HCT116 (cell line): Measurements from ENCODE around the gene SEMA4A.

Experiments used
- CBX3 ChIP-seq: IDR thresholded peaks from 2 replicates; pipeline ENCODE4 v1.6.1; 2012; ENCODE audit warnings: low read depth
- EZH2 ChIP-seq: fragments of 200-600 bp; sonication (generic); IDR thresholded peaks from 2 replicates; pipeline ENCODE4 v1.6.1; 2017; ENCODE audit warnings: antibody characterized with exemption, mixed run types
- EZH2phosphoT487 ChIP-seq: fragments of 200-600 bp; IDR thresholded peaks from 2 replicates; pipeline ENCODE4 v1.6.1; 2018; ENCODE audit warnings: antibody characterized with exemption, borderline replicate concordance
- POLR2A ChIP-seq: IDR thresholded peaks from 2 replicates; pipeline ENCODE4 v1.7.0; 2011; ENCODE audit warnings: borderline replicate concordance; ENCODE audit not compliant: insufficient read depth, insufficient read length; ENCODE audit errors: extremely low read depth
- POLR2AphosphoS5 ChIP-seq: IDR thresholded peaks from 2 replicates; pipeline ENCODE4 v1.6.1; 2011; ENCODE audit warnings: mild to moderate bottlenecking, low read depth, low read length, moderate library complexity
- YY1 ChIP-seq: IDR thresholded peaks from 2 replicates; pipeline ENCODE4 v1.6.1; 2011; ENCODE audit warnings: low read length, low read depth, moderate library complexity, mild to moderate bottlenecking; ENCODE audit not compliant: insufficient replicate concordance; ENCODE audit errors: extremely low read depth
- ZFX ChIP-seq: fragments of 450-650 bp; IDR thresholded peaks from 2 replicates; pipeline ENCODE4 v1.6.1; 2017
- ZNF274 ChIP-seq: fragments of 200-500 bp; sonication (Bioruptor generic); IDR thresholded peaks from 2 replicates; pipeline ENCODE4 v1.6.1; 2014; ENCODE audit warnings: mild to moderate bottlenecking, low read depth, low read length, inconsistent platforms
- TF ChIP-seq, protein P1 (sequence below), 3 experiments: fragments of 200-600 bp in 1 of 3; sonication (generic) in 1 of 3; IDR thresholded peaks in 2 of 3; conservative IDR thresholded peaks in 1 of 3; 2 replicates each; pipeline ENCODE4 v1.5.1; 2012 to 2017; ENCODE audit warnings: low read depth in 2 of 3, low read length in 2 of 3, antibody characterized with exemption in 1 of 3, borderline replicate concordance in 1 of 3, control low read depth in 1 of 3, mild to moderate bottlenecking in 1 of 3, mixed read lengths in 1 of 3, mixed run types in 1 of 3, moderate library complexity in 1 of 3; ENCODE audit not compliant: insufficient read depth in 1 of 3
- TF ChIP-seq, protein P2 (sequence below): IDR thresholded peaks from 2 replicates; pipeline ENCODE4 v1.6.1; 2012

DNA sequence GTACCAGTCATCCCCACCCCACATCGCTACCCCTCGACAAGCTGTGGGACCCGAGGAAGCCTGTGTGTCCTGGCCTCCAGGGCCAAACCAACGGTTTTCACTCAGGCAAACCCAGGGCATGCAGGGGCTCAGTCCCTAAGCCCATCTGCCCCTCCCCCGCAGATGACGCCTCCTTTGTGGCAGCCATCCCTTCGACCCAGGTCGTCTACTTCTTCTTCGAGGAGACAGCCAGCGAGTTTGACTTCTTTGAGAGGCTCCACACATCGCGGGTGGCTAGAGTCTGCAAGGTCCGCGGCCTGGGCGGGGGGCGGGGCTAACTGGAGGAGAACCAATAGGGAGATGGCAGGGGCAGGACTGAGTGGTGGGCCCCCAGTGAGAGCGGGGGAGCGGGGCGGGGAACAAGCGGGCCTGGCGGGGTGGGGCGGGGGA lies 7.4 kb downstream of the SEMA4A start:
- TF ChIP-seq YY1, result no peak
- no peak for TF ChIP-seq EZH2phosphoT487
- no peak for TF ChIP-seq POLR2AphosphoS5
- TF ChIP-seq, protein P1, sequence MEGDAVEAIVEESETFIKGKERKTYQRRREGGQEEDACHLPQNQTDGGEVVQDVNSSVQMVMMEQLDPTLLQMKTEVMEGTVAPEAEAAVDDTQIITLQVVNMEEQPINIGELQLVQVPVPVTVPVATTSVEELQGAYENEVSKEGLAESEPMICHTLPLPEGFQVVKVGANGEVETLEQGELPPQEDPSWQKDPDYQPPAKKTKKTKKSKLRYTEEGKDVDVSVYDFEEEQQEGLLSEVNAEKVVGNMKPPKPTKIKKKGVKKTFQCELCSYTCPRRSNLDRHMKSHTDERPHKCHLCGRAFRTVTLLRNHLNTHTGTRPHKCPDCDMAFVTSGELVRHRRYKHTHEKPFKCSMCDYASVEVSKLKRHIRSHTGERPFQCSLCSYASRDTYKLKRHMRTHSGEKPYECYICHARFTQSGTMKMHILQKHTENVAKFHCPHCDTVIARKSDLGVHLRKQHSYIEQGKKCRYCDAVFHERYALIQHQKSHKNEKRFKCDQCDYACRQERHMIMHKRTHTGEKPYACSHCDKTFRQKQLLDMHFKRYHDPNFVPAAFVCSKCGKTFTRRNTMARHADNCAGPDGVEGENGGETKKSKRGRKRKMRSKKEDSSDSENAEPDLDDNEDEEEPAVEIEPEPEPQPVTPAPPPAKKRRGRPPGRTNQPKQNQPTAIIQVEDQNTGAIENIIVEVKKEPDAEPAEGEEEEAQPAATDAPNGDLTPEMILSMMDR (IDR thresholded peaks at IDR 0.05 in 2 of 3, conservative IDR thresholded peaks at IDR 0.05 in 1 of 3; ENCODE audit: borderline replicate concordance in 1 of 3, insufficient read depth in 1 of 3, low read depth in 2 of 3, low read length in 2 of 3), result no peak
- no peak for TF ChIP-seq CBX3
- no peak for TF ChIP-seq EZH2
- TF ChIP-seq, protein P2, sequence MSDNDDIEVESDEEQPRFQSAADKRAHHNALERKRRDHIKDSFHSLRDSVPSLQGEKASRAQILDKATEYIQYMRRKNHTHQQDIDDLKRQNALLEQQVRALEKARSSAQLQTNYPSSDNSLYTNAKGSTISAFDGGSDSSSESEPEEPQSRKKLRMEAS, result no peak
- TF ChIP-seq POLR2A, result no peak
- no peak for TF ChIP-seq ZNF274
- TF ChIP-seq ZFX, result no peak
